Right lobe of liver (tissue), 6 donors: ENCODE measurements around the gene ARFGAP1. TPM values are rescaled to one million over a fixed set of nuclear protein-coding genes. Genes with fewer than 3 reads are reported as not detected.

Source experiments
- ATAC-seq, 4 donors: fragments of 200-7000 bp; cut with Tn5 transposase; one replicate each; pipeline ENCODE4 v1.9.1; 2020; ENCODE audit warnings: mild to moderate bottlenecking in 4 of 4, moderate library complexity in 4 of 4
- DNase-seq, 3 donors: peaks; one replicate each; pipeline ENCODE4 v3.0.0-alpha.2; 2020
- H3K27ac ChIP-seq, 3 donors: fragments of 200-600 bp; one replicate each; pipeline ENCODE4 v1.8.0; 2022
- H3K27me3 ChIP-seq, 2 donors: fragments of 200-600 bp; one replicate each; pipeline ENCODE4 v1.8.0; 2022
- H3K36me3 ChIP-seq, 4 donors: fragments of 200-600 bp; sonication (generic) in 1 of 4; one replicate each; pipeline versions ENCODE4 v1.5.1 to v1.8.0; 2017 to 2022; ENCODE audit warnings: control low read depth in 1 of 4
- H3K4me1 ChIP-seq, 4 donors: fragments of 200-600 bp; sonication (generic) in 1 of 4; one replicate each; pipeline versions ENCODE4 v1.5.1 to v1.8.0; 2017 to 2022; ENCODE audit warnings: control low read depth in 1 of 4
- H3K4me3 ChIP-seq, 3 donors: fragments of 200-600 bp; one replicate each; pipeline ENCODE4 v1.8.0; 2022
- H3K9me3 ChIP-seq, 4 donors: fragments of 200-600 bp; sonication (generic) in 1 of 4; one replicate each; pipeline versions ENCODE4 v1.5.1 to v1.8.0; 2017 to 2022; ENCODE audit warnings: control low read depth in 1 of 4
- POLR2A ChIP-seq: fragments of 450-650 bp; IDR thresholded peaks from one replicate; pipeline ENCODE4 v1.6.1; 2017; ENCODE audit warnings: antibody characterized with exemption, mild to moderate bottlenecking
- WGBS: methylation state at CpG from one replicate; pipeline ENCODE4 v1.1.6; 2018; ENCODE audit warnings: low coverage, low lambda C conversion rate; ENCODE audit not compliant: insufficient coverage; ENCODE audit errors: missing lambda C conversion rate; 5-methylcytosine and 5-hydroxymethylcytosine counted together
- intact Hi-C, 2 donors: fragments of 100-400 bp; cut with DNase I; formaldehyde crosslinking; loops; one replicate each; pipeline versions ENCODE4 v1.11.2 to v1.14.1; 2022
- total RNA-seq, 6 experiments: library from RNA; depleted of rRNA in 2 of 6; stranded (reverse); fragments of >200 nt in 2 of 6; fragmentation: NEBNext Ultra II Directional in 3 of 6; extraction: Animal tissue kit (Norgen Biotek cat#: 25700) in 3 of 6; gene quantifications; one replicate each; pipeline versions ENCODE4 v1.1.0 to v1.2.4, GENCODE V29; 2016 to 2023
- TF ChIP-seq, protein P1 (sequence below), 4 donors: fragments of 200-600 bp in 3 of 4; fragments of 450-650 bp in 1 of 4; IDR thresholded peaks; one replicate each; pipeline versions ENCODE4 v1.5.1 to v1.8.0; 2016 to 2022; ENCODE audit warnings: antibody characterized with exemption in 4 of 4, mild to moderate bottlenecking in 2 of 4
- donor health status: DM: no; HTN: yes; CAD: no.
- donor health status: DM: no; HTN: no; CAD: no.
- donor health status: DM: no; HTN: no; CAD: no.
- donor health status: DM: no; HTN: yes; CAD: no.
- donor health status: DM: no; HTN: yes; CAD: no.

Gene ARFGAP1
- total RNA-seq, 6 experiments from 2014 or later, result 17.4 to 42.8 (median 29.5) TPM

- no peak for ATAC-seq
- Histone ChIP-seq H3K9me3 (no peaks in the 10 kb centered on the region), H3K36me3 (no peaks in the 10 kb centered on the region), H3K4me3 (no peak overlapping the region), H3K4me1 (no peaks in the 10 kb centered on the region), H3K27me3 (no peaks in the 10 kb centered on the region), H3K27ac (no peak overlapping the region)
- TF ChIP-seq, protein P1, sequence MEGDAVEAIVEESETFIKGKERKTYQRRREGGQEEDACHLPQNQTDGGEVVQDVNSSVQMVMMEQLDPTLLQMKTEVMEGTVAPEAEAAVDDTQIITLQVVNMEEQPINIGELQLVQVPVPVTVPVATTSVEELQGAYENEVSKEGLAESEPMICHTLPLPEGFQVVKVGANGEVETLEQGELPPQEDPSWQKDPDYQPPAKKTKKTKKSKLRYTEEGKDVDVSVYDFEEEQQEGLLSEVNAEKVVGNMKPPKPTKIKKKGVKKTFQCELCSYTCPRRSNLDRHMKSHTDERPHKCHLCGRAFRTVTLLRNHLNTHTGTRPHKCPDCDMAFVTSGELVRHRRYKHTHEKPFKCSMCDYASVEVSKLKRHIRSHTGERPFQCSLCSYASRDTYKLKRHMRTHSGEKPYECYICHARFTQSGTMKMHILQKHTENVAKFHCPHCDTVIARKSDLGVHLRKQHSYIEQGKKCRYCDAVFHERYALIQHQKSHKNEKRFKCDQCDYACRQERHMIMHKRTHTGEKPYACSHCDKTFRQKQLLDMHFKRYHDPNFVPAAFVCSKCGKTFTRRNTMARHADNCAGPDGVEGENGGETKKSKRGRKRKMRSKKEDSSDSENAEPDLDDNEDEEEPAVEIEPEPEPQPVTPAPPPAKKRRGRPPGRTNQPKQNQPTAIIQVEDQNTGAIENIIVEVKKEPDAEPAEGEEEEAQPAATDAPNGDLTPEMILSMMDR (IDR thresholded peaks at IDR 0.05), result no peak
- no peak for TF ChIP-seq POLR2A
- WGBS, result 80% methylated on average over 2 of the region's 25 CpGs
- intact Hi-C loops, result no loop called here
- DNase-seq, result no peak
Observed at GRCh38 chr20:63243604-63244247, 28.9 kb upstream of the ARFGAP1 start.

- no peak for DNase-seq
- H3K27me3 ChIP-seq, result no peaks in the 10 kb centered on the region
- no peaks in the 10 kb centered on the region for H3K36me3 ChIP-seq
- ATAC-seq, result no peak
- TF ChIP-seq POLR2A, result no peak
- TF ChIP-seq, protein P1 (IDR thresholded peaks at IDR 0.05), result no peak
- 50% methylated on average over 2 of the region's 10 CpGs for WGBS
- H3K4me1 ChIP-seq, result no peaks in the 10 kb centered on the region
- H3K27ac ChIP-seq, result no peak overlapping the region
- no peaks in the 10 kb centered on the region for H3K9me3 ChIP-seq
- no peak overlapping the region for H3K4me3 ChIP-seq
- intact Hi-C loops, result no loop called here
Observed at GRCh38 chr20:63244468-63244867, 28.1 kb upstream of the ARFGAP1 start.

DNA sequence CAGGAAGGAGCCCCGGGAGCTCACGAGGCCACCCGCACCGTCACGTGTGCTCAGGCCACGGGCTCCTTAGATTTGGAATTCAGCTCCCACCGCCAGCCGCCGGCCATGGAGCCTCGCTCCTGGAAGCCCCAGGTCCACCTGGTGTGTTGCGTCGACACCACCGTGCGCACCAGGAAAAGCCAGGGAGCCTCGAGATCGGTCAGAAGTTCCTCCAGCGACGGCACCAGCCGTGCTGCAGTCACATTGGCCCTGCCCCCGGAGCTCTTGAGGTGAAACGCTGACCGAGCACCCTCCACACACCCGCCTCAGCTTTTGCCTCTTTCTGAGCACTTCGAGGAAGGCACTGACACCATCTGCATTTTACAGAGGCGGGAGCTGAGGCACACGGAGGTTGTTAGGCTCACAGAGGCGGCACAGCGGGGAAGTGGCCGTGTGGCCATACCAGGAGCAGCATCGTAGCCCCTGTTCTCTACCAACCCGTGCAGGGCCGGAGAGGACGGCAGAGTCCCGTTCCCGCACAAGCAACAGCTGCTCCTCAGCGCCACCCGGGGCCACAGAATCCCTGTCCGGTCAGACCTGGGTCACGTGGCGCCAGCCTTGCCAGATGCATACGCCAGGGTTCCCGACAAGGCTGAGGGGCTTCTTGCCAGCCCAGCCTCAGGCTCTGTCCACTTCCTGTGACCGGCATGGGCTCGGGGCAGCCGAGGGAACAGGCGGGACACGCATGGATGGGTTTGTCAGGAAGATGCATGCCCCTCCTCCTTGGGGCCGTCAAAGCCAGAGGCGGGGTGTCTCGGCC, 25.9 kb upstream of the ARFGAP1 start:
- H3K4me3 ChIP-seq, result no peak overlapping the region
- no peaks in the 10 kb centered on the region for H3K36me3 ChIP-seq
- TF ChIP-seq, protein P1 (IDR thresholded peaks at IDR 0.05), result no peak
- no peak for TF ChIP-seq POLR2A
- intact Hi-C loops, result no loop called here
- WGBS, result 30% methylated on average over 8 of the region's 50 CpGs
- H3K4me1 ChIP-seq, result no peaks in the 10 kb centered on the region
- ATAC-seq, result peak in 1 of 4 donors; percentile 50
- H3K27me3 ChIP-seq, result no peaks in the 10 kb centered on the region
- H3K9me3 ChIP-seq, result no peaks in the 10 kb centered on the region
- DNase-seq, result peak in 1 of 3 donors; percentile 39
- no peak overlapping the region for H3K27ac ChIP-seq

- ATAC-seq (no peak), DNase-seq (no peak)
- Histone ChIP-seq H3K4me3 (no peak overlapping the region), H3K9me3 (no peaks in the 10 kb centered on the region), H3K27ac (no peak overlapping the region), H3K27me3 (no peaks in the 10 kb centered on the region), H3K4me1 (no peaks in the 10 kb centered on the region), H3K36me3 (no peaks in the 10 kb centered on the region)
- TF ChIP-seq, protein P1 (IDR thresholded peaks at IDR 0.05), result no peak
- no peak for TF ChIP-seq POLR2A
- 36% methylated on average over 2 of the region's 24 CpGs for WGBS
- intact Hi-C loops, result no loop called here
Observed at GRCh38 chr20:63247671-63248228, 24.9 kb upstream of the ARFGAP1 start.
